Stimulated activated CD4-positive, alpha-beta T cell treated with anti-CD3 and anti-CD28 coated beads, Interleukin-1b, Interleukin-23, amount 100 ng/mL, for 48 hours (primary cell): ENCODE measurements around the gene ALKAL2.

Experiments used
- DNase-seq: peaks from one replicate; pipeline ENCODE4 v3.0.0-alpha.2; 2020

The ALKAL2 gene

GRCh38 chr2:238869-239268, 49.0 kb downstream of the ALKAL2 start:
- DNase-seq = no peak

GRCh38 chr2:238431-238830, 49.5 kb downstream of the ALKAL2 start:
- DNase-seq = no peak

- DNase-seq = no peak
Measured at GRCh38 chr2:237878-238277, 50.0 kb downstream of the ALKAL2 start.

GRCh38 chr2:236993-237539, 50.8 kb downstream of the ALKAL2 start:
- no peak for DNase-seq

DNA sequence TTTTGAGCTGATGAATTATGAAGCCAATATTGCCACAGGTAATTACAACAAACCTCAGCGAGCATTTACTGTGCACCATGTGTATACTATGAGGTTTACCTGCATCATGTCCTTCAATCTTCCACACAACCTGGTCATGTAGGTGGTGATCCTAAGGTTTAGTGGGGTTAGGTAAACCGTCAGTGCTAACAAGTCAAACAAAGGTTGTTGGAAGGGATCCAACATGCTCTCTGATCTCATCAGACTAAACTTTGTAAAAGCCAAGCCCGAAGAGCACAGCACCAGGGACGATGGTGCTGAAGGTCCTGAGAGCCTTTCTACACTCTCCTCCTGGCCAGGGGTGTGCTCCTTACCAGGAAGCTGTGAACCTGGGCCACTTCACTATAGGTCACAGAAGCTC, 53.5 kb downstream of the ALKAL2 start:
- no peak for DNase-seq

DNA sequence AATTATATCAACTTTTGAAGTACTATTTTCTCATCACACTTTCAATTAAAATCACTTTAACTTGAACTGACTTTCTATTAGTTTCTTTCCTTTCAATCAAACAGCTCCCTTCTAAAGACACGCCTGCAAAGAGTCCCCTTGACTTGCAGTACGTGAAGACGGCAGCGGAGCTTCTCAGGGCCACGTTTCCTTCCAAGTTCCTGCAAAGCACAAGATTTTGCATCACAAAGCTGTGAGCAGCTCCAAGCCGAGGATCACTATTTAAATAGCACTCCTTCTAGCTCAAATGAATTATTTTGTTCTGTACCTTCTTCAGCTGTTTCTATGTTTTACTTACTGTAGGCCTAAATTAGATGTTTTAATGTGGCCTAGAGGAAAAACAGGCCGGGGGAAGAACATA, 54.9 kb downstream of the ALKAL2 start:
- DNase-seq = no peak

DNA sequence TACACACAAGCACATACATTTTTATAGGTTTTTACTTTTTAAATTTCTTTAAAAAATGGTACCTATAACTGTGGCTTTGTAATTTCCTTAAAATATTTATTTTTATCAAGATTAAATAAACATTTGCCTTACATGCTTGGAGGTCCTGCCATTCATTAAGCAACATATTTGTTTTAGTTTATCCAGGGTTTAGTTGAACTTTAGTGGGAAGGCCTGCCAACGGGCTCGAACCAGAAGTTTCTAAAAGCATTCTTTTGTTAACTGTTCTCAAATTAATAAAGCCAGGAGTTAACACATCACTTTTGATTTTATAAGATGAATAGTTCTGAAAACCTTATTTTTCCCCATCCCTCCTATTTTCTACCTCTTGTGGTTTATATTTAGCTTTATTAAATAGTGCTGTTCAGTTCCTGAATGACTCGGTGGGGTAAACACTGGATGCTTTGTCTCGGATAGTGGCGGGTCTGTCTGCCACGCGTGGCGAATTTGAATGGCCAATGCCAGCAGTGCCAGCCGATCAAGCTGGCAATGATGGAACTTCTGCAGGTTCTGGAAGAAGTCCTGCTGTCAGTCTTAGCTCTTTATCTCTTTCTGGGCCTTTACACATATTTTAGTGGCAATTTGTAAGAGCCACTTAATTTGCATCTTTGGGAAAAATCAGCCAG, 56.2 kb downstream of the ALKAL2 start:
- DNase-seq = no peak
